Progenitor cell of endocrine pancreas (in vitro differentiated cells): ENCODE data around the gene MEIS1. TPM values are rescaled to one million over a fixed set of nuclear protein-coding genes. Genes with fewer than 3 reads are reported as not detected.

Experiments used
- DNase-seq: peaks from one replicate; pipeline ENCODE4 v3.0.0; 2021; ENCODE audit warnings: low spot score; ENCODE audit not compliant: unreplicated experiment
- H3K27ac Mint-ChIP-seq: 2 replicates; pipeline ENCODE4 v1.8.0; 2021; ENCODE audit warnings: mild to moderate bottlenecking, moderate library complexity, mixed read lengths
- H3K27me3 Mint-ChIP-seq: 2 replicates; pipeline ENCODE4 v1.8.0; 2021; ENCODE audit warnings: mixed read lengths
- H3K36me3 Mint-ChIP-seq: 2 replicates; pipeline ENCODE4 v1.8.0; 2022; ENCODE audit warnings: mixed read lengths; ENCODE audit not compliant: insufficient read depth
- H3K4me1 Mint-ChIP-seq: 2 replicates; pipeline ENCODE4 v1.8.0; 2021; ENCODE audit warnings: low read depth, mixed read lengths
- H3K4me3 Mint-ChIP-seq: 2 replicates; pipeline ENCODE4 v1.8.0; 2021; ENCODE audit warnings: low read depth, mild to moderate bottlenecking, moderate library complexity, mixed read lengths
- H3K9me3 Mint-ChIP-seq: 2 replicates; pipeline ENCODE4 v1.8.0; 2021; ENCODE audit warnings: low read depth, mixed read lengths
- CTCF ChIP-seq: fragments of 200-600 bp; sonication (generic); IDR thresholded peaks from one replicate; pipeline ENCODE4 v1.5.0; 2021; ENCODE audit warnings: antibody characterized with exemption, mild to moderate bottlenecking; ENCODE audit not compliant: unreplicated experiment
- total RNA-seq: library from RNA; stranded (reverse); gene quantifications from 2 replicates; pipeline ENCODE4 v1.2.1, GENCODE V29; 2021

Gene MEIS1
- total RNA-seq, 1 donor from 2014 or later: 296 TPM

- DNase-seq: no peak
- H3K9me3 Mint-ChIP-seq: no peaks in the 10 kb centered on the region
- no peak overlapping the region for H3K27ac Mint-ChIP-seq
- H3K4me1 Mint-ChIP-seq: peaks cover 27% of the 10 kb centered on the region
- H3K27me3 Mint-ChIP-seq: no peaks in the 10 kb centered on the region
- no peaks in the 10 kb centered on the region for H3K36me3 Mint-ChIP-seq
- no peak overlapping the region for H3K4me3 Mint-ChIP-seq
- no peak for TF ChIP-seq CTCF
These were observed 11.4 kb upstream of the MEIS1 start for GRCh38 chr2:66423391-66424124.

DNA sequence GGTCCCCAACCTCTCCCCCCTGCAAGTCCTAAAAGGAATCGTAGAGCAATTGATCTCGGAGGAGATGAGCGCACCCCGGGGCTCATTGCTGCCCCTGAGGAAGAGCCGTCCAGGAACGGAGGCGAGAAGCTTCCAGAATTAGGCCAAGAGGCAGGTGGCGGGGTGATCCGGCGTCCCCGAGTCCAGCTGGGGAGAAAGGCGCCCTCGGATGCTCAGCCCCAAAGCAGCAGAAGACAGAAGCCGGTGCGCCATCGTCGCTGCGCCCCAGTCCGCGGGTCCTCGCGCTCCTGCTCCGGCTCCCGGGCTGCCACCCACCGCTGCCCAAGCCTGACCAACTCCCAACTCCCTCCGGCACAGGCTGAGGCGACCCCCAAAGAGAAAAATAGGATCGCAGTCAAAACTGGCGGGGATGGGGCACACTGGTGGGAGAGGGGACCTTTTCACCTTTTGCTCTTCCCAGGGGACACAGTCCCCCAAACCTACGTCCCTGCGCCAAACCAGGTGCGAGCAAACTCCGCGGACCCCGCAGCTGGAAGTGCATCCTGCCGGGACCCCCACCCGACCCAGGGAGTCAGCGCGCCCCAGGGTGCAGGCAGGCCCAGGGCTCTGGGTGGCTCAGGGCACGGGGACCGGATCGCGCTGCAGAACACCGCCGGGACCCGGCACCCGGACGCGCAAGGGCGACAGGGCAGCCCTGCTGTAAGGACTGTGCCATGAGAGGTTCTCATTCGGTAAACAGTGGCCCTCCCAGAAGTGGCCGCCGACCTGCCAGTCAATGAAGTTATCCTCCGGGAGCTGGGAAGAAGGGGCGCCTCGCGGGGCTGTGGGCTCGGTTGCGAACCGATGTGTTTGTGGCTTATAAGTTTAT lies 8.4 kb upstream of the MEIS1 start:
- Mint-ChIP-seq H3K4me1 (peaks cover 47% of the 10 kb centered on the region), H3K27ac (peak overlapping the region; percentile 84), H3K27me3 (no peaks in the 10 kb centered on the region), H3K9me3 (no peaks in the 10 kb centered on the region), H3K4me3 (peak overlapping the region; percentile 86), H3K36me3 (no peaks in the 10 kb centered on the region)
- no peak for DNase-seq
- TF ChIP-seq CTCF: no peak

GRCh38 chr2:66427300-66427699 lies 7.6 kb upstream of the MEIS1 start:
- Mint-ChIP-seq H3K27ac (peak overlapping the region; percentile 63), H3K36me3 (no peaks in the 10 kb centered on the region), H3K4me3 (peak overlapping the region; percentile 86), H3K27me3 (no peaks in the 10 kb centered on the region), H3K9me3 (no peaks in the 10 kb centered on the region), H3K4me1 (peaks cover 50% of the 10 kb centered on the region)
- TF ChIP-seq CTCF: no peak
- DNase-seq: no peak

GRCh38 chr2:66428986-66429612 lies 5.8 kb upstream of the MEIS1 start:
- Mint-ChIP-seq H3K9me3 (no peaks in the 10 kb centered on the region), H3K27me3 (no peaks in the 10 kb centered on the region), H3K27ac (peak overlapping the region; percentile 21), H3K4me3 (peak overlapping the region; percentile 95), H3K36me3 (no peaks in the 10 kb centered on the region), H3K4me1 (peaks cover 50% of the 10 kb centered on the region)
- no peak for DNase-seq
- peak; percentile 84 for TF ChIP-seq CTCF
